NCI-H69 (cell line): ENCODE results near the gene ZNF554.
A peak's percentile ranks its signal among the peaks of the same experiment; 100 is the strongest.

Experiments
- DNase-seq: peaks from one replicate; lab custom pipeline; 2025; lab: John Stamatoyannopoulos, UW

ZNF554 gene

GRCh38 chr19:2827840-2828489 lies 8.3 kb downstream of the ZNF554 start:
- DNase-seq: no peak

GRCh38 chr19:2834294-2834871 lies 14.7 kb downstream of the ZNF554 start:
- no peak for DNase-seq

GRCh38 chr19:2837430-2837829 lies 17.8 kb downstream of the ZNF554 start:
- no peak for DNase-seq

DNA sequence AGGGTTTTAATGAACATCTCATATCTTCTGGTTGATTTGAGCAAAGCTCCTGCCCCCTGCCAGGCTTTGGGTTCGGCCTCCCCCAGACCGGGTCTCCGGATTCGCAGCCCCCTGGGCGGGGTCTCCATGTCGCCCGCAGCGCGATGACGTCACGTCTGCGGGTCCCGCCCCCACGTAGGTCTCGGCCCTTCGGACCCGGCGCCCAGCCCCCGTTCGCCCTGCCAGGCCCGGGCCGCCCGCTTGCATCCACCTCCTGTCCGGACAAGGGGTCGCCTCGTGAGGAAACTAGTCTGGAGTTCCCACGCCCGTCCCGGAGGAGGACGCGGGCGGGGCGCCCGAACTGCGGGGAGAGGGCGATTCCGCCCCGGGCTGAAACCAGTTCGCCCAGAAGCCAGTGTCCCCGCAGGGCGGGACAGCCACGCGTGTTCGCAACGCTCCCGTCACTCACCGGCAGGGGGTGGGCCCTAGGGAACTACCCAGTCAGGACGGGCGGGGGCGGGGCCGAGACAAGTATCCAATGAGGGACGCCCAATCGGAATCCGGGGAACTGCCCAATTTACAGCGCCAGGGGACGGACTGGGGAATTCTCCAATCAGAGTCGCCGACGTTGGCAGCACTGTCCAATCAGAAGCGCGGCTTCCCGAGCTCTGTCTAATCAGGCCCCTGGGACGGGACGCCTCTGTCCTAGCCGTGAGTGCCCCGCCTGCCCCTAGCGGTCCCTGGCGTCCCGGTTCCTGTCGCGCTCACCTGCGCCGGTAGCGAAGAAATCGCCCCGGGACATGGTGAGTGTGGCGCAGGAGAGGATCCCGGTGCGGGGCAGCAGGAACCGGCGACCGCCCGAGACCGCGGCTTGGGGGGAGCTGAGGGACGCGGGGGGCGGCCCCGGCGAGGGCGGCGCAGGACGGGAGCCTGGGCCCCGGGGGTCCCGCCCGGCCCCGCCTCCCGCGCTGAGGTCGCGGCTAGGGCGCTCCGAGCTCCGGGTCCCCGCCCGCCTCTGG lies 21.4 kb downstream of the ZNF554 start, which contains the start of gene ZNF555:
TSS of gene ZNF555 (plus strand) at position 682 of the 998 bp plus-strand sequence. CDS start at position 780, 98 bp downstream.
- DNase-seq: peak; percentile 99

- DNase-seq: no peak
Observed at GRCh38 chr19:2841855-2842574, 22.3 kb downstream of the ZNF554 start.

DNA sequence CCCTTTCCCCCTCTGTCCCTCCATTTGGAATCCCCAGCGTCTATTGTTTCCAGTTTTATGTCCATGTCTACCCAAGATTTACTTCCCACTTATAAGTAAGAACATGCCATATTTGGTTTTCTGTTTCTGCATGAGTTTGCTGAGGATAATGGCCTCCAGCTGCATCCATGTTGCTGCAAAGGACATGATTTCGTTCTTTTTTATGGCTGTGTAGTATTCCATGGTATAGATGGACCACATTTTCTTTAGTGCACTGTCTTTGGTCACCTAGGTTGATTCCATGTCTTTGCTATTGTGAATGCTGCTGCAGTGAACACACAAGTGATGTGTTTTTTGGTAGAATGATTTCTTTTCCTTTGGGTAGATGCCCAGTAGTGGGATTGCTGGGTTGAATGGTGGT lies 25.4 kb downstream of the ZNF554 start:
- DNase-seq: no peak

DNA sequence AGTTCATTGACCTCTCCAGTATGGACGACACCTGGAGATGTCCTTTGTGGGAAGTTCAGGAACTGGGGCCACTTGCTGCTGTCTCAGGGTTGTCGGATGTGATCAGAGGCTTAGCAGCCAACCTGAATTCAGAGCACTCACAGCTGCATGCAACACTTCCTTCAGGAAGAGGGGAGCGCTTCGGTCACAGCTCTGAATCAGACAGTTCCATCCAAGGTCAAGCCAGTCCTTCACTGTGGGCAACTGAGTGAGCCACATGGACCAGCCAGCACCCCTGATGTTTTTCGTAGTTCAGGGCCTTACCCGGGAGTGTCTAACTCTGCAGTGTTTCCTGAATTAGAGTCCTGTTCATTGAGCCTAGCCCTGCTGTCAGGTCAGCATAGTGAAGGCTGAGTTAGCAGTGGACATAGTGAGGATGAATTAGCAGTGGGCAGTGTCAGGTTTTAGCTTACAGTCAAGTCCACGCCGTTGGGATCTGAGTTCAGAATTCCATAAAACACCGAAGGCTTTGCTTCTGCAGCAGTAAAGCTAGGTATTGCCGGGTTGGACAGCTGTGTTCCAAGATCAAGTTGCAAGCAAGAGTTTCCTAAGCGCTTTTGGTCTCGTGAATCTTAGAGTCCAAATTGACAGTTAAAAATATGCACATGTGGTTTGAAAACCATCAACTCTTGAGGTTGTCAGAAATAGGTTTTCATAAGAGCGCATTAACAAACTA lies 26.7 kb downstream of the ZNF554 start:
- no peak for DNase-seq

DNA sequence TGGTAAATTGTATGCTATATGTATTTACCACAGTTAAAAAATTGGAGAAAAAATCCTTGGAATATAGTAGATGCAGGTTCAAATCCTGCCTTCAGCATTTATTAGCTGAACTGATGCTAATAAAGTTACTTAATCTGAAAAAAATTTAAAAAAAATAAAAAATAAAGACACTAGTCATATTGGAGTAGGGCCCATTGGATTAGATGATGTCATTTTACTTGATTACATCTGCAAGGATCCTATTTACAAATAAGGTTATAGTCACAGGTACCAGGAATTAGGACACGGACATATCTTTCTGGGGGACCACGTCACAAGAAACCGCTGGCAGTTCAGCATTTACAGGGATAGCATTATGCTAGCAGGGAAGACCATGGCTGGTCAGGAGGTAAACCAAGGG lies 27.8 kb downstream of the ZNF554 start:
- DNase-seq: no peak

- peak; percentile 43 for DNase-seq
Observed at GRCh38 chr19:2848616-2849015, 28.9 kb downstream of the ZNF554 start.

GRCh38 chr19:2850256-2850925 lies 30.7 kb downstream of the ZNF554 start:
- no peak for DNase-seq

DNA sequence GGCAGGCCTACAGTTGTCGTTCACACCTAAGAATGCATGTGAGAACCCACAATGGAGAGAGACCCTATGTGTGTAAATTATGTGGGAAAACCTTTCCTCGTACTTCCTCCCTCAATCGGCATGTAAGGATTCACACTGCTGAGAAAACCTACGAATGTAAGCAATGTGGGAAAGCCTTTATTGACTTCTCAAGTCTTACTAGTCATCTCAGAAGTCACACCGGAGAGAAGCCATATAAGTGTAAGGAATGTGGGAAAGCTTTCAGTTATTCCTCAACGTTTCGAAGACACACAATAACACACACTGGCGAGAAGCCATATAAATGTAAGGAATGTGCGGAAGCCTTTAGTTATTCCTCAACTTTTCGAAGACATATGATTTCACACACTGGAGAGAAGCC lies 32.9 kb downstream of the ZNF554 start:
- no peak for DNase-seq

- no peak for DNase-seq
Observed at GRCh38 chr19:2853015-2853606, 33.4 kb downstream of the ZNF554 start.

GRCh38 chr19:2854849-2855248 lies 35.2 kb downstream of the ZNF554 start:
- no peak for DNase-seq

DNA sequence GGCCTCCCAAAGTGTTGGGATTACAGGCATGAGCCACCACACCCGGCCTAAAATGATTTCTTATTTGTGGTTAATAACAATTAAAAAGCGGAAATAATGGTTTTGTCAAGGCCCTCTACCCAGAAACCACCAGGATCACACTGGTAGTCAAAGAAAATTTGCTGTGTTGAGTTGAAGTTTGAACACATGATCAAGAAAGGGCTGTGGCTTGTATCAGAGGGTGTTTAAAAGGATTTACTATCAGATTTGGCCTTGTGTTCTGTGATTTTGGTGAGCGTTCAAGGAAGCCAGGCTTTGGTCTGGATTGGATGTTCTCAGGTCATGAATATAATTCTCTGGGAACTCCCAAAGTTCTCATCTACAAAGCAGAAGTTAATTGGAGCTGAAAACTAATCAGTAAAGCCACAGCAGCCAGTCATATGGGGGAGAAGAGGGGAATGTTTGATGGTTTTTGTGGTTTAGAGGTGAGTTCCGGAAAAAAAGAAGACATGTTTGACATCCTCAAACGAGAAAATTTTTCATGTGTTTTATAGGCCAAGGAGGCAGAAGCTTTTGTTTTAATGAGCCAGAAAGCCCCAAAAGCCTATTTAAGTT lies 36.9 kb downstream of the ZNF554 start:
- no peak for DNase-seq

DNA sequence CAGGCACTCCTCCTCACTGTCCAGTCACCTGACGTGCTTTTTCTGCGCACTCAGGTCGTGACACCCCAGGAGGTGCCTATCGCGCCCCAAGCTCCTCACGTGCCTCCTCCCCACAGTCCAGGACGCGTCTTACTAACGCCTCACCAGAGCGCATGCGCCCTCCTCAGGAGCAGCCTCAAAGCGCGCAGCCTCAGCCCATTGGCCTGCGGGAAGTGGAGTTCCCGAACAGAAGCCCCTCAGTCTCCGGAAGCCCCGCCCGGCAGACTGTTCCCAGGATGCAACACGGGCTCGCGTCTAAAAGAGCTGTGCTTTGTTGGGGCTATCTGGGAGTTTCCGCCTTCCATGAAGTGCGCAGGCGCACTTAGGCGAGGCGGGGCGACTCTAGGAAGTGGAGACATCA lies 39.2 kb downstream of the ZNF554 start:
- DNase-seq: no peak

DNA sequence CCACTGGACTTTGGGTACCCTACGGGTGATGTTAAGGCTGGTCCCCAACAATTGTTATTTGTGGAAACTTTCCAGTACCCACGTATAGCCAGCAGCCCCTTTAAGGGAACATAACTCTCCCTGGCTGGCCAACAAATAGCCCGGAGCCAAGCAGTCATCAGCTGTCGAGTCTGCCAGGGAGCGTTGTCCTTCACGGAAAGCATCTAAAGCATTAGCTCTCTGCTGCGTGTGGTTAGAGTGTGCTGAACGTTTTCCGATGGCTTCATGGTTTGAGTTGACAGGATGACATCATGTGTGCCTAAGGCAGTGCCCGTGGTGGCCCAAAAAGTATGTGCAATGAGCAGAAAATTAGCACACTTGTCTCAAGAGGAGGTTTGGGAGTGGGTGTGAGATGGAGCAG lies 44.1 kb downstream of the ZNF554 start:
- no peak for DNase-seq

DNA sequence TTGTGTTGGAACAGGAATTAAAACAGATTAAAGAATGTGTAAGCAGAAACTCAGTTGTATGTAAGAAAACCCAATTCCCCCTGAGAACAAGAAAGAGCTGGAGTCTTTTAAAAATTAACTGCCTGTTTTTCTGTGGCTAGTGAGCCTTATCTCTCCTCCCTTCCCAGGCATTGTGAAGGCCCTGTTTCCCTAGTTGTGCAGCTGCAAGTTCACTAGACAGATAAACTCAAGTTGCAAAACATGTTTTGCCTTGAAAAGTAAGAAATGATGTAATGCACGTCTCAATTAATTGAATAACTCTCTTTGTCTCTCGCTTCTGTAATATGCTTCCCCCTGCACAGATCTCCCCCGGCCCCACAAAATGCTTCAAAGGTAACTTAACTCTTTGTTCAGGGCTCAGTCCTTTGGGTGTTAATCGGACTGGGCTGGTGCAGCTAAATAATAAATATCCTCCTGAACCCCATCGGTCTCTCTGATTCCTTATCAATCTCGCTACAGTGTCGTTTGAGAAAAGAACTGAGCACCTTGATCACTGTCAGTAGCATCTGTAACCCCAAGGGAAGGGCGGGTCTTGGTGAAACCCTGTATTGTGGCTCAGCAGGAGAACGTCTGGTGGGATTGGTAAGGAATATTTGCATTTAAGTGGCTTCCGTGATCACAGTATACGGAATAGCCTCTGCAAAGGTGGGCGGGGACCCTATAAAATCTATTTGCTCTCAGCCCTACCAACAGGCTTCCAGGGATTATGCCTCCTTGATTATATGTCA lies 45.8 kb downstream of the ZNF554 start:
- DNase-seq: peak; percentile 78

DNA sequence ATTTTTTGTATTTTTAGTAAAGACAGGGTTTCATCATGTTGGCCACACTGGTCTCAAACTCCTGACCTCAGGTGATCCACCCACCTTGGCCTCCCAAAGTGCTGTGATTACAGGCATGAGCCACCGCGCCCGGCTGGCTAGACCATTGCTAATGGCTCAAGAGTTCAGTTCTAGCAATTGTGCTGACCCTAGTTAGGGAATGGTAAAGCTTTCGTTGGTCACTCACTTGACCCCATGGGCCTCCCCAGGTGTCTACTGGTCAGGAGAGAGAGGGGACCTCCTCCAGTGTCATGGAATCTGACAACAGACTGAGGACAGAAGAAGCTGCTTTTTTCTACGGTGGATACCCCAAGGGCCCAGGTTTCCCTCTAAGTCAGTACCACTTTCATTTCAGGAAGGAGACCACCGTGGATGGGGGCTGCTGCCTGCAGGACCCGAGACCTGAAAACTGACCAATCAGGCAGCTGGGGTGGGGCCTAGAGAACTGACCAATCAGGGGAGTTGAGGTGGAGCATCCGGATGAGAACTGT lies 46.9 kb downstream of the ZNF554 start:
- DNase-seq: no peak
